ENCODE measurements around the gene SKAP1.
"Not testable (repeated sequence)": the region's sequence is repeated elsewhere in the genome, so short reads cannot be mapped to it uniquely, and the experiment has no call there.

The SKAP1 gene

GRCh38 chr17:48278760-48279491, 151.1 kb downstream of the SKAP1 start:
- DNase-seq, result no peak

GRCh38 chr17:48276776-48277175, 153.2 kb downstream of the SKAP1 start:
- DNase-seq, result no peak

- DNase-seq, result no peak
Observed at GRCh38 chr17:48270899-48271298, 159.1 kb downstream of the SKAP1 start.

- no peak for DNase-seq
Observed at GRCh38 chr17:48269209-48269608, 160.8 kb downstream of the SKAP1 start.

- DNase-seq, result no peak
Observed at GRCh38 chr17:48263731-48264035, 166.3 kb downstream of the SKAP1 start.

GRCh38 chr17:48262982-48263730, 166.9 kb downstream of the SKAP1 start:
- no peak for DNase-seq

- DNase-seq, result no peak
Observed at GRCh38 chr17:48261297-48261880, 168.6 kb downstream of the SKAP1 start.

GRCh38 chr17:48259694-48260291, 170.2 kb downstream of the SKAP1 start:
- no peak for DNase-seq

GRCh38 chr17:48258331-48258730, 171.7 kb downstream of the SKAP1 start:
- DNase-seq, result no peak

- no peak for DNase-seq
Observed at GRCh38 chr17:48255759-48256158, 174.3 kb downstream of the SKAP1 start.

- no peak for DNase-seq
Observed at GRCh38 chr17:48254896-48255295, 175.1 kb downstream of the SKAP1 start.

- no peak for DNase-seq
Observed at GRCh38 chr17:48253975-48254374, 176.0 kb downstream of the SKAP1 start.

GRCh38 chr17:48251950-48252349, 178.1 kb downstream of the SKAP1 start:
- no peak for DNase-seq

GRCh38 chr17:48250949-48251348, 179.1 kb downstream of the SKAP1 start:
- no peak for DNase-seq

GRCh38 chr17:48250059-48250458, 180.0 kb downstream of the SKAP1 start:
- DNase-seq, result not testable (repeated sequence)

GRCh38 chr17:48247603-48248002, 182.4 kb downstream of the SKAP1 start:
- DNase-seq, result no peak

- DNase-seq, result no peak
Observed at GRCh38 chr17:48247038-48247437, 183.0 kb downstream of the SKAP1 start.

- no peak for DNase-seq
Observed at GRCh38 chr17:48246612-48247011, 183.4 kb downstream of the SKAP1 start.

GRCh38 chr17:48245465-48246033, 184.5 kb downstream of the SKAP1 start:
- not testable (repeated sequence) for DNase-seq

GRCh38 chr17:48244814-48245213, 185.2 kb downstream of the SKAP1 start:
- DNase-seq, result no peak

GRCh38 chr17:48244121-48244711, 185.8 kb downstream of the SKAP1 start:
- no peak for DNase-seq

GRCh38 chr17:48241770-48242497, 188.1 kb downstream of the SKAP1 start:
- DNase-seq, result no peak
